Stimulated activated CD8-positive, alpha-beta memory T cell treated with anti-CD3 and anti-CD28 coated beads, Interleukin-12 subunit alpha, Interleukin-12 subunit beta, amount 100 ng/mL, for 24 hours (primary cell): ENCODE data around the gene BMPER.

ENCODE experiments used
- DNase-seq: peaks from one replicate; pipeline ENCODE4 v3.0.0-alpha.2; 2020; ENCODE audit errors: extremely low read depth

BMPER gene

GRCh38 chr7:34026481-34027190 is 121.3 kb downstream of the BMPER start:
- no peak for DNase-seq

GRCh38 chr7:34031156-34031555 is 125.8 kb downstream of the BMPER start:
- DNase-seq: no peak

- DNase-seq: no peak
Observed at GRCh38 chr7:34034728-34035127, 129.4 kb downstream of the BMPER start.

- no peak for DNase-seq
Observed at GRCh38 chr7:34036051-34036920, 130.9 kb downstream of the BMPER start.

- DNase-seq: no peak
Observed at GRCh38 chr7:34036972-34037792, 131.8 kb downstream of the BMPER start.

- DNase-seq: no peak
Observed at GRCh38 chr7:34038816-34039470, 133.6 kb downstream of the BMPER start.

- DNase-seq: no peak
Observed at GRCh38 chr7:34041707-34042106, 136.4 kb downstream of the BMPER start.

GRCh38 chr7:34042406-34042805 is 137.1 kb downstream of the BMPER start:
- DNase-seq: no peak

GRCh38 chr7:34043461-34044305 is 138.3 kb downstream of the BMPER start:
- no peak for DNase-seq

GRCh38 chr7:34044306-34044643 is 138.9 kb downstream of the BMPER start:
- no peak for DNase-seq

GRCh38 chr7:34044734-34045353 is 139.5 kb downstream of the BMPER start:
- no peak for DNase-seq

- no peak for DNase-seq
Observed at GRCh38 chr7:34048445-34048844, 143.1 kb downstream of the BMPER start.

- no peak for DNase-seq
Observed at GRCh38 chr7:34054075-34054474, 148.7 kb downstream of the BMPER start.

GRCh38 chr7:34057136-34057535 is 151.8 kb downstream of the BMPER start:
- no peak for DNase-seq

- no peak for DNase-seq
Observed at GRCh38 chr7:34057956-34058355, 152.6 kb downstream of the BMPER start.

GRCh38 chr7:34058801-34059135 is 153.4 kb downstream of the BMPER start:
- DNase-seq: no peak

GRCh38 chr7:34059136-34059828 is 153.9 kb downstream of the BMPER start:
- no peak for DNase-seq

GRCh38 chr7:34060196-34060947 is 155.0 kb downstream of the BMPER start:
- DNase-seq: no peak

- no peak for DNase-seq
Observed at GRCh38 chr7:34061149-34061548, 155.8 kb downstream of the BMPER start.
